Osteoblast (primary cell): Measurements from ENCODE around the gene STRADA. TPM values are rescaled to one million over a fixed set of nuclear protein-coding genes. Genes with fewer than 3 reads are reported as not detected.
A peak's percentile ranks its signal among the peaks of the same experiment; 100 is the strongest.

ENCODE experiments used
- DNase-seq: peaks from one replicate; pipeline ENCODE4 v3.0.0; 2011; ENCODE audit warnings: low spot score, mixed read lengths; ENCODE audit not compliant: insufficient read length; ENCODE audit errors: missing footprints
- H2AFZ ChIP-seq: 2 replicates; pipeline ENCODE4 v1.6.0; 2011; ENCODE audit warnings: mild to moderate bottlenecking, low read length
- H3K27ac ChIP-seq: 2 replicates; pipeline ENCODE4 v1.5.1; 2011; ENCODE audit warnings: mild to moderate bottlenecking, low read depth, low read length, moderate library complexity
- H3K27me3 ChIP-seq: 2 replicates; pipeline ENCODE4 v1.6.0; 2012; ENCODE audit warnings: mild to moderate bottlenecking, control low read depth, inconsistent platforms, low read length, moderate library complexity; ENCODE audit not compliant: insufficient read depth
- H3K36me3 ChIP-seq: 2 replicates; pipeline ENCODE4 v1.5.1; 2011; ENCODE audit warnings: mild to moderate bottlenecking, low read length, control low read depth, moderate library complexity; ENCODE audit not compliant: insufficient read depth
- H3K4me1 ChIP-seq: 2 replicates; pipeline ENCODE4 v1.5.1; 2011; ENCODE audit warnings: mild to moderate bottlenecking, low read length, control low read depth, moderate library complexity; ENCODE audit not compliant: insufficient read depth
- H3K4me2 ChIP-seq: 2 replicates; pipeline ENCODE4 v1.6.0; 2011; ENCODE audit warnings: mild to moderate bottlenecking, low read length; ENCODE audit not compliant: insufficient read depth
- H3K4me3 ChIP-seq: fragments of 200-600 bp; sonication (generic); 3 replicates; pipeline ENCODE4 v1.5.1; 2012; ENCODE audit warnings: mild to moderate bottlenecking, low read length, inconsistent platforms; ENCODE audit not compliant: insufficient read depth
- H3K79me2 ChIP-seq: 2 replicates; pipeline ENCODE4 v1.6.0; 2012; ENCODE audit warnings: mild to moderate bottlenecking, low read length, control low read depth, inconsistent platforms; ENCODE audit not compliant: insufficient read depth
- H3K9me3 ChIP-seq: 2 replicates; pipeline ENCODE4 v1.5.1; 2011; ENCODE audit warnings: low read depth, low read length, control low read depth
- H4K20me1 ChIP-seq: 2 replicates; pipeline ENCODE4 v1.6.0; 2012; ENCODE audit warnings: mild to moderate bottlenecking, low read length, control low read depth; ENCODE audit not compliant: insufficient read depth
- total RNA-seq: library from RNA; depleted of rRNA; stranded (reverse); fragments of >200 nt; gene quantifications from 2 replicates; pipeline ENCODE4 v1.2.3, GENCODE V29; 2012
- TF ChIP-seq, protein P1 (sequence below): IDR thresholded peaks from 2 replicates; pipeline ENCODE4 v1.5.1; 2011; ENCODE audit warnings: mild to moderate bottlenecking, low read depth, low read length, moderate library complexity; ENCODE audit errors: extremely low read depth

The STRADA gene
- total RNA-seq, 1 donor: 29.7 TPM

DNA sequence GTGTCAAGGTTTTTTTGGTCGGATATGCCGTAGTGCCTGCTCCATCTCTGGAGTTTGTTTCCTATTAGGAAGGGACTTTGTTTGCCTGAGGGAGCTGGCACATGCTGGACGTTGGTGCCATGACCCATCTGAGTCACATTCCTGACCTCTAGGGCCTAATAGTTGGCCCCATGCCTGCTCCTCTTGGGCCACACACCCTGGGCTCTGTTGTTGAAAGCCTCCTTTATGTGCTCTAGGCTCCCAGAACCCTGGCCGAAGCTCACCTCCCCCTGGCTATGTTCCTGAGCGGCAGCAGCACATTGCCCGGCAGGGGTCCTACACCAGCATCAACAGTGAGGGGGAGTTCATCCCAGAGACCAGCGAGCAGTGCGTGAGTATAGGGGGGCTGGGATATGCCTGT is 60.1 kb downstream of the STRADA start:
- no peak for DNase-seq
- peaks cover 4% of the 10 kb centered on the region for H3K79me2 ChIP-seq
- no peak overlapping the region for H3K4me3 ChIP-seq
- H4K20me1 ChIP-seq: peaks cover 2% of the 10 kb centered on the region
- H3K36me3 ChIP-seq: peaks cover 38% of the 10 kb centered on the region
- H3K4me2 ChIP-seq: no peak overlapping the region
- H3K4me1 ChIP-seq: peaks cover under 1% of the 10 kb centered on the region
- H3K9me3 ChIP-seq: no peaks in the 10 kb centered on the region
- no peak overlapping the region for H3K27ac ChIP-seq
- no peak overlapping the region for H2AFZ ChIP-seq
- TF ChIP-seq, protein P1, sequence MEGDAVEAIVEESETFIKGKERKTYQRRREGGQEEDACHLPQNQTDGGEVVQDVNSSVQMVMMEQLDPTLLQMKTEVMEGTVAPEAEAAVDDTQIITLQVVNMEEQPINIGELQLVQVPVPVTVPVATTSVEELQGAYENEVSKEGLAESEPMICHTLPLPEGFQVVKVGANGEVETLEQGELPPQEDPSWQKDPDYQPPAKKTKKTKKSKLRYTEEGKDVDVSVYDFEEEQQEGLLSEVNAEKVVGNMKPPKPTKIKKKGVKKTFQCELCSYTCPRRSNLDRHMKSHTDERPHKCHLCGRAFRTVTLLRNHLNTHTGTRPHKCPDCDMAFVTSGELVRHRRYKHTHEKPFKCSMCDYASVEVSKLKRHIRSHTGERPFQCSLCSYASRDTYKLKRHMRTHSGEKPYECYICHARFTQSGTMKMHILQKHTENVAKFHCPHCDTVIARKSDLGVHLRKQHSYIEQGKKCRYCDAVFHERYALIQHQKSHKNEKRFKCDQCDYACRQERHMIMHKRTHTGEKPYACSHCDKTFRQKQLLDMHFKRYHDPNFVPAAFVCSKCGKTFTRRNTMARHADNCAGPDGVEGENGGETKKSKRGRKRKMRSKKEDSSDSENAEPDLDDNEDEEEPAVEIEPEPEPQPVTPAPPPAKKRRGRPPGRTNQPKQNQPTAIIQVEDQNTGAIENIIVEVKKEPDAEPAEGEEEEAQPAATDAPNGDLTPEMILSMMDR: no peak
- no peaks in the 10 kb centered on the region for H3K27me3 ChIP-seq

GRCh38 chr17:63680700-63681099 is 60.9 kb downstream of the STRADA start:
- H3K4me3 ChIP-seq: no peak overlapping the region
- H3K36me3 ChIP-seq: peaks cover 31% of the 10 kb centered on the region
- DNase-seq: no peak
- H4K20me1 ChIP-seq: peaks cover 2% of the 10 kb centered on the region
- peaks cover 8% of the 10 kb centered on the region for H3K4me1 ChIP-seq
- H3K27me3 ChIP-seq: no peaks in the 10 kb centered on the region
- H3K4me2 ChIP-seq: no peak overlapping the region
- no peak overlapping the region for H2AFZ ChIP-seq
- H3K79me2 ChIP-seq: peaks cover 6% of the 10 kb centered on the region
- no peaks in the 10 kb centered on the region for H3K9me3 ChIP-seq
- TF ChIP-seq, protein P1: no peak
- H3K27ac ChIP-seq: no peak overlapping the region

DNA sequence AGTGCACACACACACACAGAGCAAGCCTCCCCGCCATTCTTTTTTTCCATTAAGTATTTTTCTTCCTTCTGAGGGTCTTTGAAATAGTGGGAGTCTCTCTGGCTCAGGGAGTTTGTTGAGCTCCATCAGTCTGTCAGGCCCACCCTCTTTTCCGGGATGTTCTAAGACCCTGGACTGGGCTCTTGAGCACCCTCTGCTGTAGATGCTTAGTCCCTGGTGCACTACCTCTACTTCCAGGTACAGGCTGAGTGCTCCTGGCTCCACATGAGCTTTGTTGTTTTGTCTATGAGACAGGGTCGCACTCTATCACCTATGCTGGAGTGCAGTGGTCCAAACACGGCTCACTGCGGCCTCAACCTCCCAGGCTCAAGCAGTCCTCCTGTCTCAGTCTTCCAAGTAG is 62.4 kb downstream of the STRADA start:
- peaks cover 20% of the 10 kb centered on the region for H3K4me1 ChIP-seq
- no peak overlapping the region for H3K27ac ChIP-seq
- H2AFZ ChIP-seq: no peak overlapping the region
- H3K4me2 ChIP-seq: no peak overlapping the region
- H3K9me3 ChIP-seq: no peaks in the 10 kb centered on the region
- peaks cover 23% of the 10 kb centered on the region for H3K36me3 ChIP-seq
- TF ChIP-seq, protein P1: no peak
- DNase-seq: peak; percentile 1
- H4K20me1 ChIP-seq: peaks cover 2% of the 10 kb centered on the region
- H3K27me3 ChIP-seq: no peaks in the 10 kb centered on the region
- H3K4me3 ChIP-seq: no peak overlapping the region
- H3K79me2 ChIP-seq: peaks cover 6% of the 10 kb centered on the region

DNA sequence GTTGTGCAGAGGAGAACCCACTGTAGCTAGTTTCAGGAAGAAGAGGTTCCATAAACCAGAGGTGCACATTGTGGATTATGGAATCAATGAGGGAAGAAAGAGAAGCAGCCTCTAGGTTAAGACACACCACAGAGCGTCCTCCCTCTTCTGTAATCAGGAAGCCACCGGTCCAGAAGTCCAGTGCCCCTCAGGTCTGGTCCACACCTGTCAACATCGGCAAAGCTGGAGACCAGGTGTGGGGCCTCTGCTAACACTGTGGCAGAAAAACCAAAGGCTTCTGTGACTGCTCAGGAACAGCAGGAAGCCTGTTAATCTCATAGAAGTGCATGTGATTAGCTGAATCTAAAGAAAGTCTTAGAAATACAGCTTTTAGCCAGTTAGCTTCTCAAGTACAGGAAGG is 65.0 kb downstream of the STRADA start:
- no peak for DNase-seq
- H3K4me1 ChIP-seq: peaks cover 20% of the 10 kb centered on the region
- peaks cover 6% of the 10 kb centered on the region for H3K79me2 ChIP-seq
- no peak overlapping the region for H3K4me3 ChIP-seq
- H3K27ac ChIP-seq: no peak overlapping the region
- no peaks in the 10 kb centered on the region for H3K9me3 ChIP-seq
- TF ChIP-seq, protein P1: no peak
- no peak overlapping the region for H3K4me2 ChIP-seq
- H3K27me3 ChIP-seq: no peaks in the 10 kb centered on the region
- H2AFZ ChIP-seq: no peak overlapping the region
- peaks cover 7% of the 10 kb centered on the region for H3K36me3 ChIP-seq
- peaks cover 2% of the 10 kb centered on the region for H4K20me1 ChIP-seq
